A673 (cell line): ENCODE results near the gene DMXL1.

ENCODE experiments used
- CTCF ChIP-seq: fragments of 300-800, 200-600 bp; sonication (generic); conservative IDR thresholded peaks from 2 replicates; pipeline ENCODE4 v1.5.1; 2017; ENCODE audit warnings: low read depth, mild to moderate bottlenecking, antibody characterized with exemption, low read length, moderate library complexity, mixed read lengths
- EZH2 ChIP-seq: fragments of 200-600 bp; sonication (generic); IDR thresholded peaks from 2 replicates; pipeline ENCODE4 v1.6.1; 2017; ENCODE audit warnings: borderline replicate concordance, low read depth, mild to moderate bottlenecking, mixed read lengths, antibody characterized with exemption, low read length; ENCODE audit not compliant: poor library complexity, severe bottlenecking

GRCh38 chr5:119269061-119269944 lies 198.4 kb downstream of the DMXL1 start:
- no peak for TF ChIP-seq CTCF
- TF ChIP-seq EZH2 = no peak
